WI38 (cell line): ENCODE results near the gene PLEKHF1.

Experiments used
- H3K4me3 ChIP-seq: 2 replicates; pipeline ENCODE4 v1.5.1; 2011; ENCODE audit warnings: low read depth, mild to moderate bottlenecking, control low read depth, low read length
- TF ChIP-seq, protein P1 (sequence below): IDR thresholded peaks from 2 replicates; pipeline ENCODE4 v1.5.1; 2012; ENCODE audit warnings: low read depth, mild to moderate bottlenecking, control low read depth, low read length

The PLEKHF1 gene

GRCh38 chr19:29636553-29637360, 28.5 kb upstream of the PLEKHF1 start:
- no peak overlapping the region for H3K4me3 ChIP-seq
- TF ChIP-seq, protein P1, sequence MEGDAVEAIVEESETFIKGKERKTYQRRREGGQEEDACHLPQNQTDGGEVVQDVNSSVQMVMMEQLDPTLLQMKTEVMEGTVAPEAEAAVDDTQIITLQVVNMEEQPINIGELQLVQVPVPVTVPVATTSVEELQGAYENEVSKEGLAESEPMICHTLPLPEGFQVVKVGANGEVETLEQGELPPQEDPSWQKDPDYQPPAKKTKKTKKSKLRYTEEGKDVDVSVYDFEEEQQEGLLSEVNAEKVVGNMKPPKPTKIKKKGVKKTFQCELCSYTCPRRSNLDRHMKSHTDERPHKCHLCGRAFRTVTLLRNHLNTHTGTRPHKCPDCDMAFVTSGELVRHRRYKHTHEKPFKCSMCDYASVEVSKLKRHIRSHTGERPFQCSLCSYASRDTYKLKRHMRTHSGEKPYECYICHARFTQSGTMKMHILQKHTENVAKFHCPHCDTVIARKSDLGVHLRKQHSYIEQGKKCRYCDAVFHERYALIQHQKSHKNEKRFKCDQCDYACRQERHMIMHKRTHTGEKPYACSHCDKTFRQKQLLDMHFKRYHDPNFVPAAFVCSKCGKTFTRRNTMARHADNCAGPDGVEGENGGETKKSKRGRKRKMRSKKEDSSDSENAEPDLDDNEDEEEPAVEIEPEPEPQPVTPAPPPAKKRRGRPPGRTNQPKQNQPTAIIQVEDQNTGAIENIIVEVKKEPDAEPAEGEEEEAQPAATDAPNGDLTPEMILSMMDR, result no peak

- H3K4me3 ChIP-seq, result no peak overlapping the region
- TF ChIP-seq, protein P1, result no peak
Measured at GRCh38 chr19:29639086-29639485, 26.2 kb upstream of the PLEKHF1 start.

DNA sequence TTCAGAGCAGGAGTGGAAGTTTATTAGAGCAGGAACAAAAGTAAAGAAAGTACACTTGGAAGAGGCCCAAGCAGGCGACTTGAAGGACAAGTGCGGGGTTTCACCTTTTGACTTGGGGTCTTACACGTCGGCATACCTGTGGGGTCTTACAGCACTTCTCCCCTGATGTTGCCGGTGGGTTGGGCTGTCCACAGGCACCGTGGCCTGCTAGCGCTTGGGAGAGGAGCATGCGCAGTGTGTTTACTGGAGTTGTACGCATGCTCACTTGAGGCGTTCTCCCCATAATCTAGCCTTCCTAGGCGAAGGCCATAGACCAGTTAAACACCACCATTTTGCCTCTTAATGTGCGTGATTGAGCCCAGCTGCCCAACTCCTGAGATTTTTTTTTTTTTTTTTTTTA, 25.0 kb upstream of the PLEKHF1 start:
- TF ChIP-seq, protein P1, result no peak
- no peak overlapping the region for H3K4me3 ChIP-seq

DNA sequence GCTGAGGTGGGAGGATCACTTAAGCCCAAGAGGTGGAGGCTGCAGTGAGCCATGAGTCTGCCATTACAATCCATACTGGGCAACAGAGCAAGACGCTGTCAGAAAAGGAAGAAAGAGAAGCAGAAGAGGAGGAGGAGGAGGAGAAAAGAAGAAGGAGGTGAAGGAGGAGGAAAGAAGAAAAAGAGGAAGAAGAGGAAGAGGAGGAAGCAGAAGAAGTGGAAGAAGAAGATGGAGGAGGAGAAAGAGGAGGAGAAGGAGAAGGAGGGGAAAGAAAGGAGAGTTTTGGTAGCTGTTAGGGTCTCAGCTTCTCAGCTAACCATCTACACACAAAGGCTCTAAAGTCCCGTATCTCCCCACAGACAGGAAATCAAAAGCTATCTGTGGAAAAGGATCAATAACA, 23.7 kb upstream of the PLEKHF1 start:
- TF ChIP-seq, protein P1, result no peak
- H3K4me3 ChIP-seq, result no peak overlapping the region

DNA sequence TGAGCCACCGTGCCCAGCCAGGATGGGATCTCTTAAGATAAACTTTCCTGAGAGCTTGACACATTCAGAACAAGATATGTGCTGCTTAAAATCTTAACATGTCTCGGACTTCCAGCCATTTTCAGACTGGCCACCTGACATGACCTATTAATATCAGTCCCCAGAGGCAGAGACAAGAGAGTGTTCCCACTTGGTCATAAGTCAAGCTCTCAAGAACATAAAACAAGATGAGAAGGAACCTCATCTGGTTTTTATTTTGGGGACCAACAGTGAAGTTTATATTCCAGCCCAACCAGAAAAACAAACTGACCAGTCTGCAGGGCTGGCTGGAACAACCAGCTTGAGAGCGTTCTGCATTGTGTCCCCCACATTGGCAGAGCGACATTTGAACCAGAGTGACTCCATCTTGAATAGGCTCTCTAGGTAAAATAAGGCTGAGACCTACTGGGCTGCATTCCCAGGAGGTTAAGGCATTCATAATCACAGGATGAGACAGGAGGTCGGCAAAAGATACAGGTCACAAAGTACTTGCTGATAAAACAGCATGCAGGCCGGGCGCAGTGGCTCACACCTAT, 21.8 kb upstream of the PLEKHF1 start:
- H3K4me3 ChIP-seq, result no peak overlapping the region
- TF ChIP-seq, protein P1, result no peak

DNA sequence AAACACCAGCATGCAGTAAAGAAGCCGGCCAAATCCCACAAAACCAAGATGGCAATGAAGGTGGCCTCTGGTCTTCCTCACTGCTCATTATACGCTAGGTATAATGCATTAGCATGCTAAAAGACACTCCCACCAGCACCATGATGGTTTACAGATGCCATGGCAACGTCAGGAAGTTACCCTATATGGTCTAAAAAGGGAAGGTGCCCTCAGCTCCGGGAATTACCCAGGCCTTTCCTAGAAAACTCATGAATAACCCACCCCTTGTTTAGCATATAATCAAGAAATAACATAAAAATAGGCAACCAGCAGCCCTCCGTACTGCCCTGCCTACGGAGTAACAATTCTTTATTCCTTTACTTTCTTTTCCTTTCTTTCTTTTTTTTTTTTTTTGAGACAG, 21.1 kb upstream of the PLEKHF1 start:
- H3K4me3 ChIP-seq, result no peak overlapping the region
- TF ChIP-seq, protein P1, result no peak

DNA sequence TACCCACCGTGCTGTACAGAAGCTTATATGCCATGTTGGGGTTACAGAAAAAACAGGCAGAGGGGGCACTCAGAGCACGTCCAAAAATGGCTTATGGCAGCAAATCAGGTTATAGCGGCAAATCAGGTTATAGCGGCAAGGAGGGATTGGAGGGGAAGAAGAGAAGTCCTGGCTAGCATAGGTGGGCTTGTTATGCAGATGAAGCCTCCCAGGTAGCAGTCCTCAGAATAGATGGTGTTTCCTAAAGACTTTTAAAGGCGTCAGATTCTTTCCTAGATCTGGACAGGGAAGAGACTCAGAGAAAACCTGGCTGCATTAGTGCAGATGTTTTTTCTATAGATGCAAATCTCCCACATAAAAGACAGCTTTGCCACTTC, 19.8 kb upstream of the PLEKHF1 start:
- no peak overlapping the region for H3K4me3 ChIP-seq
- TF ChIP-seq, protein P1, result no peak
